Liver (tissue), 9 donors: ENCODE results near the gene PHF21B. TPM values are rescaled to one million over a fixed set of nuclear protein-coding genes. Genes with fewer than 3 reads are reported as not detected.

ENCODE experiments used
- DNase-seq: peaks from one replicate; pipeline ENCODE4 v3.0.0-alpha.2; 2017; ENCODE audit warnings: low spot score
- H3K27ac ChIP-seq, 2 donors: one replicate each; pipeline ENCODE4 v1.7.0; 2013; ENCODE audit warnings: inconsistent platforms in 2 of 2, low read length in 2 of 2, control low read depth in 1 of 2, low read depth in 1 of 2, mild to moderate bottlenecking in 1 of 2
- H3K27me3 ChIP-seq, 4 donors: one replicate each; pipeline versions ENCODE4 v1.6.1 to v1.7.0; 2013; ENCODE audit warnings: low read length in 3 of 4, inconsistent platforms in 1 of 4, mild to moderate bottlenecking in 1 of 4, moderate library complexity in 1 of 4; ENCODE audit not compliant: control insufficient read depth in 4 of 4, insufficient read depth in 4 of 4
- H3K36me3 ChIP-seq, 4 donors: one replicate each; pipeline versions ENCODE4 v1.6.1 to v1.7.0; 2013; ENCODE audit warnings: low read length in 3 of 4, mild to moderate bottlenecking in 3 of 4, low read depth in 1 of 4, moderate library complexity in 1 of 4; ENCODE audit not compliant: control insufficient read depth in 4 of 4, insufficient read depth in 3 of 4
- H3K4me1 ChIP-seq, 4 donors: one replicate each; pipeline versions ENCODE4 v1.6.1 to v1.7.0; 2013; ENCODE audit warnings: low read length in 3 of 4, mild to moderate bottlenecking in 3 of 4, moderate library complexity in 1 of 4; ENCODE audit not compliant: control insufficient read depth in 4 of 4, insufficient read depth in 4 of 4
- H3K4me3 ChIP-seq, 3 donors: one replicate each; pipeline versions ENCODE4 v1.6.1 to v1.7.0; 2013; ENCODE audit warnings: low read length in 3 of 3, control low read depth in 1 of 3, low read depth in 1 of 3, mild to moderate bottlenecking in 1 of 3
- H3K9ac ChIP-seq, 2 donors: one replicate each; pipeline ENCODE4 v1.7.0; 2013; ENCODE audit warnings: low read length in 2 of 2, mild to moderate bottlenecking in 2 of 2, moderate library complexity in 2 of 2, control low read depth in 1 of 2, low read depth in 1 of 2
- H3K9me3 ChIP-seq, 4 donors: one replicate each; pipeline versions ENCODE4 v1.6.1 to v1.7.0; 2013; ENCODE audit warnings: low read length in 3 of 4; ENCODE audit not compliant: control insufficient read depth in 4 of 4
- CTCF ChIP-seq: fragments of 150-350 bp; IDR thresholded peaks from 2 replicates; pipeline ENCODE4 v1.5.1; 2017; ENCODE audit warnings: improper control_type of control experiment, low read depth, low read length; ENCODE audit not compliant: missing input control
- EGR1 ChIP-seq, 2 donors: IDR thresholded peaks; 2 replicates each; pipeline ENCODE4 v1.6.1; 2016 to 2018; ENCODE audit warnings: antibody characterized with exemption in 2 of 2, low read depth in 2 of 2
- FOXA1 ChIP-seq: IDR thresholded peaks from 2 replicates; pipeline ENCODE4 v1.6.1; 2016; ENCODE audit warnings: antibody characterized with exemption
- FOXA2 ChIP-seq: IDR thresholded peaks from 2 replicates; pipeline ENCODE4 v1.6.1; 2016; ENCODE audit warnings: antibody characterized with exemption
- GABPA ChIP-seq, 2 donors: IDR thresholded peaks in 1 of 2; conservative IDR thresholded peaks in 1 of 2; 2 replicates each; pipeline ENCODE4 v1.6.1; 2016; ENCODE audit warnings: antibody characterized with exemption in 2 of 2, mild to moderate bottlenecking in 1 of 2, moderate library complexity in 1 of 2
- HNF4G ChIP-seq: IDR thresholded peaks from 2 replicates; pipeline ENCODE4 v1.6.1; 2016; ENCODE audit warnings: antibody characterized with exemption
- JUND ChIP-seq, 2 donors: IDR thresholded peaks; 2 replicates each; pipeline ENCODE4 v1.6.1; 2016; ENCODE audit warnings: antibody characterized with exemption in 2 of 2
- MAX ChIP-seq: IDR thresholded peaks from 2 replicates; pipeline ENCODE4 v1.6.1; 2016; ENCODE audit warnings: antibody characterized with exemption
- NR2F2 ChIP-seq: IDR thresholded peaks from 2 replicates; pipeline ENCODE4 v1.6.1; 2016; ENCODE audit warnings: antibody characterized with exemption
- RAD21 ChIP-seq, 2 donors: IDR thresholded peaks; 2 replicates each; pipeline ENCODE4 v1.6.1; 2016; ENCODE audit warnings: antibody characterized with exemption in 2 of 2, mild to moderate bottlenecking in 2 of 2
- RXRA ChIP-seq, 2 donors: IDR thresholded peaks; 2 replicates each; pipeline ENCODE4 v1.6.1; 2017 to 2018; ENCODE audit warnings: antibody characterized with exemption in 2 of 2, mild to moderate bottlenecking in 1 of 2
- SP1 ChIP-seq: IDR thresholded peaks from 2 replicates; pipeline ENCODE4 v1.6.1; 2018; ENCODE audit warnings: antibody characterized with exemption, mild to moderate bottlenecking
- YY1 ChIP-seq: IDR thresholded peaks from 2 replicates; pipeline ENCODE4 v1.6.1; 2016; ENCODE audit warnings: antibody characterized with exemption, mild to moderate bottlenecking
- ZBTB33 ChIP-seq: IDR thresholded peaks from 2 replicates; pipeline ENCODE4 v1.6.1; 2016; ENCODE audit warnings: antibody characterized with exemption
- WGBS: extraction: QIAGEN DNeasy Blood & Tissue Kit; methylation state at CpG from one replicate; pipeline ENCODE4 v1.1.7; 2013; 5-methylcytosine and 5-hydroxymethylcytosine counted together
- polyA plus RNA-seq, 2 donors: library from polyadenylated mRNA; stranded (reverse) in 1 of 2; unstranded in 1 of 2; fragments of 200-250 nt in 1 of 2; fragments of >200 nt in 1 of 2; fragmentation: Nextera tagmentation in 1 of 2; extraction: Ambion mirVana in 1 of 2; gene quantifications; one replicate each; pipeline versions ENCODE4 v1.2.1 to v1.2.3, GENCODE V29; 2013 to 2015
- total RNA-seq, 2 donors: library from RNA; depleted of rRNA; stranded (reverse); fragments of >200 nt; gene quantifications; one replicate each; pipeline ENCODE4 v1.2.3, GENCODE V29; 2014
- TF ChIP-seq, protein P1 (sequence below): IDR thresholded peaks from 2 replicates; pipeline ENCODE4 v1.6.1; 2016; ENCODE audit warnings: antibody characterized with exemption, mild to moderate bottlenecking
- TF ChIP-seq, protein P2 (sequence below): IDR thresholded peaks from 2 replicates; pipeline ENCODE4 v1.6.1; 2016; ENCODE audit warnings: antibody characterized with exemption
- donor health status: healthy.
- donor health status: healthy.
- donor health status: healthy.
- donor health status: healthy.
- donor health status: healthy.

PHF21B gene
- total and polyA plus RNA-seq, 4 donors, result not detected

- TF ChIP-seq ZBTB33, result no peak
- TF ChIP-seq JUND (IDR thresholded peaks at IDR 0.05), result no peak
- TF ChIP-seq YY1, result no peak
- TF ChIP-seq RXRA (IDR thresholded peaks at IDR 0.05), result no peak
- no peak for TF ChIP-seq SP1
- no peak for TF ChIP-seq FOXA1
- no peak for TF ChIP-seq NR2F2
- TF ChIP-seq MAX, result no peak
- TF ChIP-seq, protein P1, sequence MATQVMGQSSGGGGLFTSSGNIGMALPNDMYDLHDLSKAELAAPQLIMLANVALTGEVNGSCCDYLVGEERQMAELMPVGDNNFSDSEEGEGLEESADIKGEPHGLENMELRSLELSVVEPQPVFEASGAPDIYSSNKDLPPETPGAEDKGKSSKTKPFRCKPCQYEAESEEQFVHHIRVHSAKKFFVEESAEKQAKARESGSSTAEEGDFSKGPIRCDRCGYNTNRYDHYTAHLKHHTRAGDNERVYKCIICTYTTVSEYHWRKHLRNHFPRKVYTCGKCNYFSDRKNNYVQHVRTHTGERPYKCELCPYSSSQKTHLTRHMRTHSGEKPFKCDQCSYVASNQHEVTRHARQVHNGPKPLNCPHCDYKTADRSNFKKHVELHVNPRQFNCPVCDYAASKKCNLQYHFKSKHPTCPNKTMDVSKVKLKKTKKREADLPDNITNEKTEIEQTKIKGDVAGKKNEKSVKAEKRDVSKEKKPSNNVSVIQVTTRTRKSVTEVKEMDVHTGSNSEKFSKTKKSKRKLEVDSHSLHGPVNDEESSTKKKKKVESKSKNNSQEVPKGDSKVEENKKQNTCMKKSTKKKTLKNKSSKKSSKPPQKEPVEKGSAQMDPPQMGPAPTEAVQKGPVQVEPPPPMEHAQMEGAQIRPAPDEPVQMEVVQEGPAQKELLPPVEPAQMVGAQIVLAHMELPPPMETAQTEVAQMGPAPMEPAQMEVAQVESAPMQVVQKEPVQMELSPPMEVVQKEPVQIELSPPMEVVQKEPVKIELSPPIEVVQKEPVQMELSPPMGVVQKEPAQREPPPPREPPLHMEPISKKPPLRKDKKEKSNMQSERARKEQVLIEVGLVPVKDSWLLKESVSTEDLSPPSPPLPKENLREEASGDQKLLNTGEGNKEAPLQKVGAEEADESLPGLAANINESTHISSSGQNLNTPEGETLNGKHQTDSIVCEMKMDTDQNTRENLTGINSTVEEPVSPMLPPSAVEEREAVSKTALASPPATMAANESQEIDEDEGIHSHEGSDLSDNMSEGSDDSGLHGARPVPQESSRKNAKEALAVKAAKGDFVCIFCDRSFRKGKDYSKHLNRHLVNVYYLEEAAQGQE, result no peak
- no peak for TF ChIP-seq EGR1 (IDR thresholded peaks at IDR 0.05; ENCODE audit: low read depth in 2 of 2)
- TF ChIP-seq CTCF, result no peak
- TF ChIP-seq, protein P2, sequence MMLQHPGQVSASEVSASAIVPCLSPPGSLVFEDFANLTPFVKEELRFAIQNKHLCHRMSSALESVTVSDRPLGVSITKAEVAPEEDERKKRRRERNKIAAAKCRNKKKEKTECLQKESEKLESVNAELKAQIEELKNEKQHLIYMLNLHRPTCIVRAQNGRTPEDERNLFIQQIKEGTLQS, result no peak
- TF ChIP-seq RAD21 (IDR thresholded peaks at IDR 0.05), result no peak
- TF ChIP-seq GABPA (IDR thresholded peaks at IDR 0.05 in 1 of 2, conservative IDR thresholded peaks at IDR 0.05 in 1 of 2), result no peak
- TF ChIP-seq FOXA2, result no peak
- TF ChIP-seq HNF4G, result no peak
- Histone ChIP-seq H3K9ac (no peak overlapping the region), H3K4me3 (no peak overlapping the region), H3K36me3 (no peaks in the 10 kb centered on the region), H3K27ac (no peak overlapping the region), H3K4me1 (no peaks in the 10 kb centered on the region), H3K27me3 (peaks cover 0 to 7% (median 0%) of the 10 kb centered on the region in 4 donors), H3K9me3 (no peaks in the 10 kb centered on the region)
- no peak for DNase-seq
- 59% methylated on average over 20 of the region's 20 CpGs for WGBS
Observed at GRCh38 chr22:44944883-44945601, 64.8 kb downstream of the PHF21B start.
